SK-N-SH treated with all-trans-retinoic acid at 6 μM for 48 hours (cell line): ENCODE measurements around the gene SNTN.

Experiments
- ATAC-seq: fragments of 200-7000 bp; cut with Tn5 transposase; 3 replicates; pipeline ENCODE4 v1.9.1; 2020; ENCODE audit warnings: mild to moderate bottlenecking, moderate library complexity
- BACH2 ChIP-seq: fragments of 250-450 bp; sonication (Bioruptor Pico); IDR thresholded peaks from 2 replicates; pipeline ENCODE4 v1.9.0; 2021; ENCODE audit warnings: mild to moderate bottlenecking, borderline replicate concordance
- CSRNP3 ChIP-seq: fragments of 250-450 bp; sonication (Bioruptor Pico); IDR thresholded peaks from 2 replicates; pipeline ENCODE4 v1.5.1; 2021; ENCODE audit warnings: mild to moderate bottlenecking, moderate library complexity
- ESRRG ChIP-seq: fragments of 250-450 bp; sonication (Bioruptor Pico); IDR thresholded peaks from 2 replicates; pipeline ENCODE4 v1.6.1; 2021; ENCODE audit warnings: mild to moderate bottlenecking
- OSR1 ChIP-seq: fragments of 250-450 bp; sonication (Bioruptor Pico); IDR thresholded peaks from 2 replicates; pipeline ENCODE4 v1.8.0; 2022; ENCODE audit warnings: moderate library complexity, mild to moderate bottlenecking, inconsistent platforms
- PPARA ChIP-seq: fragments of 250-450 bp; sonication (Bioruptor Pico); IDR thresholded peaks from 2 replicates; pipeline ENCODE4 v1.5.0; 2020; ENCODE audit warnings: mild to moderate bottlenecking, borderline replicate concordance
- SNAI2 ChIP-seq: fragments of 250-450 bp; sonication (Bioruptor Pico); IDR thresholded peaks from 2 replicates; pipeline ENCODE4 v1.5.0; 2020; ENCODE audit warnings: mild to moderate bottlenecking, moderate library complexity
- ZNF8 ChIP-seq: fragments of 450-650 bp; formaldehyde crosslinking; IDR thresholded peaks from 2 replicates; pipeline ENCODE4 v1.5.0; 2020; ENCODE audit warnings: mild to moderate bottlenecking, moderate library complexity

SNTN gene

GRCh38 chr3:63707731-63708130 is 55.3 kb downstream of the SNTN start:
- TF ChIP-seq BACH2 (CRISPR knock-in tag), result no peak
- no peak for TF ChIP-seq SNAI2 (CRISPR knock-in tag)
- TF ChIP-seq CSRNP3 (CRISPR knock-in tag), result no peak
- no peak for TF ChIP-seq OSR1 (CRISPR knock-in tag)
- no peak for TF ChIP-seq PPARA (CRISPR knock-in tag)
- TF ChIP-seq ESRRG (CRISPR knock-in tag), result no peak
- ATAC-seq, result no peak

- ATAC-seq, result no peak
- no peak for TF ChIP-seq ZNF8 (CRISPR knock-in tag)
Measured at GRCh38 chr3:63709576-63709975, 57.1 kb downstream of the SNTN start.
